Activated naive CD8-positive, alpha-beta T cell treated with anti-CD3 and anti-CD28 coated beads, Interleukin-2, amount 10 ng/mL, durations not matched to agents 7 days and 5 days (primary cell): Measurements from ENCODE around the gene SH3GL3. TPM values are rescaled to one million over a fixed set of nuclear protein-coding genes. Genes with fewer than 3 reads are reported as not detected.

Experiments
- ATAC-seq: fragments of 150-1000 bp; cut with Tn5 transposase; one replicate; pipeline ENCODE4 v1.10.0; 2021; ENCODE audit warnings: low read depth, moderate library complexity
- POLR2A ChIA-PET: fragments of 350-600 bp; sonication (Branson Sonifier 250); formaldehyde crosslinking; loops from one replicate; lab custom pipeline; 2021; ENCODE audit warnings: antibody characterized with exemption; lab: Charles Lee
- DNase-seq: peaks from one replicate; pipeline ENCODE4 v3.0.0; 2021
- H3K27ac Mint-ChIP-seq: one replicate; pipeline ENCODE4 v1.8.0; 2022; ENCODE audit warnings: mild to moderate bottlenecking, mixed read lengths
- H3K27me3 Mint-ChIP-seq: one replicate; pipeline ENCODE4 v1.8.0; 2022; ENCODE audit warnings: mild to moderate bottlenecking, moderate library complexity, mixed read lengths
- H3K36me3 Mint-ChIP-seq: one replicate; pipeline ENCODE4 v1.8.0; 2021; ENCODE audit warnings: mild to moderate bottlenecking, mixed read lengths
- H3K4me1 Mint-ChIP-seq: one replicate; pipeline ENCODE4 v1.8.0; 2021; ENCODE audit warnings: mixed read lengths
- H3K4me3 Mint-ChIP-seq: one replicate; pipeline ENCODE4 v1.8.0; 2022; ENCODE audit warnings: mild to moderate bottlenecking, moderate library complexity, mixed read lengths
- H3K9me3 Mint-ChIP-seq: one replicate; pipeline ENCODE4 v1.8.0; 2021; ENCODE audit warnings: mixed read lengths
- total RNA-seq, 2 experiments: library from RNA; stranded (reverse); gene quantifications; one replicate each; pipeline ENCODE4 v1.2.3, GENCODE V29; 2021

Gene SH3GL3
- total RNA-seq, 2 experiments from 2014 or later: not detected

DNA sequence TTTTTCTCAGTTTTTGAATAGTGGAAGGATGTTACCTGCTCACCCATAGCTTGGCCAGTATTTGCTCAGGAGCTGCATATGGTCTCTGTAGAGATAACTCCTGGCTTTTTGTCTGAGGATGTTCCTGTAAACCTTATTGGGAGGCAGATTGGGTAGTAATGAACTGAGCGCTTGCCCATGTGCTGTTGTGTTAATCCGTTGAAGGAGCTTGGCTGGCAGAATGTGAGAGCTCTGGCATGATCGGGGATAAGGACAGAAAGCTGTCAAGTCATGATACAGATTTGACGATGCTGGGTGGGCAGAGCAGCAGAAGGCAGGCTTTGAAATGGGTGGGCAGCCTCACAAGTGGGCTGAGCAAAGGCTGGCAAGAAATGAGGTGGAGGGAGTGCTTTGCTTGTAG is 27.4 kb downstream of the SH3GL3 start:
- Mint-ChIP-seq H3K4me1 (no peaks in the 10 kb centered on the region), H3K36me3 (no peaks in the 10 kb centered on the region), H3K9me3 (no peaks in the 10 kb centered on the region), H3K4me3 (no peak overlapping the region), H3K27me3 (peaks cover 3% of the 10 kb centered on the region), H3K27ac (no peak overlapping the region)
- ATAC-seq (no peak), DNase-seq (no peak)
- POLR2A ChIA-PET: no interaction called here

GRCh38 chr15:83475551-83475950 is 28.4 kb downstream of the SH3GL3 start:
- DNase-seq (no peak), ATAC-seq (no peak)
- POLR2A ChIA-PET: no interaction called here
- Mint-ChIP-seq H3K9me3 (no peaks in the 10 kb centered on the region), H3K27ac (no peak overlapping the region), H3K4me1 (no peaks in the 10 kb centered on the region), H3K4me3 (no peak overlapping the region), H3K27me3 (peaks cover 1% of the 10 kb centered on the region), H3K36me3 (no peaks in the 10 kb centered on the region)

DNA sequence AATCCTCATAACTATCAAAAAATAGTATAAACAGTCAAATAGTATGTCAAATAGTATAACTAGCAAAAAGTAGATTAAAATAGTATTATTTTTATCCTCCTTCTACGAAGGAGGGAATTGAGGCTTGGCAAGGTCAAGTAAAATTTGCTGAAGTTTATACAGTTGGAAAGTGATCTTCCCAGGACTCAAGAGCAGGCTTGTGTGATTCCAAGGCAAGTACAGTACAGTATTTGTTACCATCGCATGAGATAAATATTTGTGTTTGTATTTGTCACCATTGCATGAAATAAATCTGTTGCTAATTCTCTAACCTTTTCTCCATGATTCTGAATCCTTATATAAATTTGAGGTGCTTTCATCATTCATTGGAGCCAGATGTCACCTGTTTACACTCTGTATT is 28.9 kb downstream of the SH3GL3 start:
- POLR2A ChIA-PET: no interaction called here
- DNase-seq (no peak), ATAC-seq (no peak)
- Mint-ChIP-seq H3K27me3 (no peaks in the 10 kb centered on the region), H3K27ac (no peak overlapping the region), H3K36me3 (no peaks in the 10 kb centered on the region), H3K9me3 (no peaks in the 10 kb centered on the region), H3K4me3 (no peak overlapping the region), H3K4me1 (no peaks in the 10 kb centered on the region)

- H3K27ac Mint-ChIP-seq: no peak overlapping the region
Measured at GRCh38 chr15:83476708-83477107, 29.6 kb downstream of the SH3GL3 start.

DNA sequence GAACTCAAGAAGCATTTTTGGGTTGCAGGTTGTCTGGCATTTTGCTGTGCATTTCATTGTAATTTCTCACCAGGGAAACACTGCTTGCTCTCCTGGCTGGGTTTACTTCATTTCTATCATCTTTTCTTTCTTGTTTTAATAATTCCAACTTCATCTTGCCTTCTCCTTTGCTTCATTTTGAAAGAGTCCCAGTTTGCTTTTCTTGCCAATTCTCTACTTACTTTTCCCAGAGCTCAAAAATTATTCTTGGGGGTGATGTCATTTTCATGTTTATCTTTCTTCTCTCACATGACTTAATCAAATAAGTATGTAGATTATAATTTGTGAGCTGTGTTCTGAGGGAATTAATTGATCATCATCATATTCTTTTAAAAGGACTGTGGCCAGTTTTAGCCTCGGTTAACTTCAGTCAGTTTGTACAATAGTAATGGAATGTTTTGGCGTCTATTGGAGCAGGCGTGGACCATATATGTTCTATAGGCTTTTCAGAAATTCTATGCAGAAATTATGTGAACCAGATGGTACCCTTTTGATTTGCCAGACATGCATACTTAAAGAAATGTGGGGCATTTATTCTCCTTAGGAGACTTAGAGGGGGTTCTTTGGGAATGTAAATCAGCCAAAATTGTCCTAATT is 30.1 kb downstream of the SH3GL3 start:
- ATAC-seq (no peak), DNase-seq (no peak)
- H3K27ac Mint-ChIP-seq: no peak overlapping the region
- H3K36me3 Mint-ChIP-seq: no peaks in the 10 kb centered on the region
- POLR2A ChIA-PET: no interaction called here
- no peaks in the 10 kb centered on the region for H3K27me3 Mint-ChIP-seq
- H3K9me3 Mint-ChIP-seq: no peaks in the 10 kb centered on the region
- H3K4me3 Mint-ChIP-seq: no peak overlapping the region
- H3K4me1 Mint-ChIP-seq: no peaks in the 10 kb centered on the region

More at GRCh38 chr15:83476708-83477107, 29.6 kb downstream of the SH3GL3 start:
- no peak for DNase-seq
- POLR2A ChIA-PET: no interaction called here
- H3K4me1 Mint-ChIP-seq: no peaks in the 10 kb centered on the region
- H3K9me3 Mint-ChIP-seq: no peaks in the 10 kb centered on the region
- no peak overlapping the region for H3K4me3 Mint-ChIP-seq
- no peaks in the 10 kb centered on the region for H3K36me3 Mint-ChIP-seq
- no peak for ATAC-seq
- no peaks in the 10 kb centered on the region for H3K27me3 Mint-ChIP-seq

DNA sequence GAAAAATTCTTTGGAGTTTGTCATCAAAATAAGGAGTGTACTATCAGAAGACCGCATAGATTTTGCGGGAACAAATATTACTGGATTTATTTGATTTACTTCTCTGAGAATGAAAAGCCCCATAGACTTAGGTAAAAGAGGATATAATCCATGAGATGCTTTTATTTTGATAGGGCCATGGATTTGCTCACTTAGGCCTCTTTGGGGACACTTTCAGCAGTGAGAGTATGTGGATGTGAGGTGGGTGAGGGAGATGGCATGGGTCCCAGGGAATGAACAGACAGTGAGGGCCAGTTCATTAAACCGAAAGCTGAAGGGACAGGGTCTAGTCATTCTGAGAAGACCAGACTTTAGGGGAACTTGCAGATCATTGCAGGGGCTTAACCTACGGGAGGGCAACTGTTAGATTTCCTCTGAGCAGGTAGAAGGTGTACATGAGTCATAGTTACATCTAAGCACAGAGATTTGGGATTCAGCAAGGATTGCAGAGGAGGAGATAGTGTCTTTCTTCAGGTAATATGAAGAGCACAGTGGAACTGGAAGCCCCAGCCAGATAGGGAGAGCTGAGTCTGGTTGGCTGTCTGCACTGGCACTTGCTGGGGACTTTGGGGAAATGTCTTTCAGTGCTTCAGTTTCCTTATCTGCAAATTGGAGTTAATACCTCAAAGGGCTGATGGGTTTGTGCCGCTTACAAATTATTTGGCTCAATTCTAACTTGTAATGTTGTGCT is 30.8 kb downstream of the SH3GL3 start:
- no peaks in the 10 kb centered on the region for H3K27me3 Mint-ChIP-seq
- no peak for ATAC-seq

GRCh38 chr15:83483612-83484011 is 36.5 kb downstream of the SH3GL3 start:
- POLR2A ChIA-PET: no interaction called here
- Mint-ChIP-seq H3K4me1 (no peaks in the 10 kb centered on the region), H3K4me3 (no peak overlapping the region), H3K27ac (no peak overlapping the region), H3K27me3 (no peaks in the 10 kb centered on the region), H3K9me3 (peaks cover 16% of the 10 kb centered on the region), H3K36me3 (no peaks in the 10 kb centered on the region)
- no peak for DNase-seq
- no peak for ATAC-seq

More for the DNA sequence above, 30.8 kb downstream of the SH3GL3 start:
- H3K4me3 Mint-ChIP-seq: no peak overlapping the region
- no peak for DNase-seq
- POLR2A ChIA-PET: no interaction called here
- H3K9me3 Mint-ChIP-seq: peaks cover 1% of the 10 kb centered on the region
- no peaks in the 10 kb centered on the region for H3K36me3 Mint-ChIP-seq
- no peak overlapping the region for H3K27ac Mint-ChIP-seq
- no peaks in the 10 kb centered on the region for H3K4me1 Mint-ChIP-seq

DNA sequence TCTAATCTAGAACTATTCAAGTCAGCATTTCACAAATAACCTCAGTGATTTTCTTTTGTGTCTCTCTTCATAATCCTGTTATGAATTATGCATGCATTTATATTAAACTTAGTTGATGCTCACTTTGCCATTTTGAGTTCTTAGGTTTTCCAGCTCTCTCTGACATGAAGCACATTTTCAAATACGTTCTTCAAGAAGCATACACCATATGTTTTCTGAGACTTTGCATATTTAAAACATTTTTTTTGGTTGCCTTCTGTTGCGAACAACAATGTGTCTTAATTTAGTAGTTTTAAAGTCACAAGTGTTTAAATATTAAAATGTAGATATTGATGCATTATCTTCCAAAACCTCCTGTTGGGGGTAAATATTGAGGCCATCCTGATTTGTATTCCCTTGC is 37.5 kb downstream of the SH3GL3 start:
- Mint-ChIP-seq H3K36me3 (no peaks in the 10 kb centered on the region), H3K27ac (no peak overlapping the region), H3K4me1 (no peaks in the 10 kb centered on the region), H3K4me3 (no peak overlapping the region), H3K9me3 (peaks cover 16% of the 10 kb centered on the region), H3K27me3 (no peaks in the 10 kb centered on the region)
- no peak for ATAC-seq
- DNase-seq: no peak
- POLR2A ChIA-PET: no interaction called here

GRCh38 chr15:83486363-83486762 is 39.2 kb downstream of the SH3GL3 start:
- no peak overlapping the region for H3K27ac Mint-ChIP-seq
- POLR2A ChIA-PET: no interaction called here

DNA sequence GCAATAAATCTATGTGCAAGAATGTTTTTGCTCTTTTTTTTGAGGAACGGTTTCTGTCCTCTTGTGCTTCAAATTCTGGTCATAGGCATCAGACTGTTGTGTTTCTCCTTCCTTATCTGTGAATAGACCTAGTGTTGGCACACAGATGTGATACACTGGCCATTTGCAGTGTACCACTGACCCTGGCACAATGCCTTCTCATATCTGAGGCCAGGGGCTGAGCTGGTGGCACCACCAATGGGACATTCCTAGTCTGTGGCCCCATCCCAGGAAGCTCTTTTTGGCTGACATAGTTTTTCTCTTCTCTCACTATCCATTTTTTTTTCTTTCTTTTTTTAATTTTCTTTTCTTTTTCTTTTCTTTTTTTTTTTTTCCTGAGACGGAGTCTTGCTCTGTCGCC is 40.4 kb downstream of the SH3GL3 start:
- H3K9me3 Mint-ChIP-seq: peaks cover 16% of the 10 kb centered on the region
- H3K27ac Mint-ChIP-seq: no peak overlapping the region
- POLR2A ChIA-PET: no interaction called here
- no peak for DNase-seq
- H3K4me3 Mint-ChIP-seq: no peak overlapping the region
- no peaks in the 10 kb centered on the region for H3K4me1 Mint-ChIP-seq
- no peak for ATAC-seq
- no peaks in the 10 kb centered on the region for H3K36me3 Mint-ChIP-seq
- H3K27me3 Mint-ChIP-seq: no peaks in the 10 kb centered on the region

More at GRCh38 chr15:83486363-83486762, 39.2 kb downstream of the SH3GL3 start:
- Mint-ChIP-seq H3K27me3 (no peaks in the 10 kb centered on the region), H3K4me3 (no peak overlapping the region), H3K4me1 (no peaks in the 10 kb centered on the region), H3K36me3 (no peaks in the 10 kb centered on the region), H3K9me3 (peaks cover 16% of the 10 kb centered on the region)
- ATAC-seq (no peak), DNase-seq (no peak)

DNA sequence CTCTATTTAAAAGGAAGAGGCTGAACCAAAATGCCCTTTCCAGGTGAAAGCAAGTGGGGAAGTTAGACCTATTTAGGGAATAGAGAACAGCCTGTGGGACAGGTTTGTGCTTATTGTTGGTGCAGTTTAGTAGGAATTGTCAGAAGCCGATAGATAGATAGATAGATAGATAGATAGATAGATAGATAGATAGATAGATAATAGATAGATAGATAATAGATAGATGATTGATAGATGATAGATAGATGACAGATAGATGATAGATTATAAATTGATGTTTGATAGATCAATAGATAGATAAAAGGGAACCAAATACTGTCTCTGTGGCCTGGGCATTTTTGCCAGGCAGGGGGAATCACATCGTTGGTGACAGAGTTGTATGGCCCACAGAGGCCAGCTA is 42.5 kb downstream of the SH3GL3 start:
- DNase-seq: no peak
- H3K36me3 Mint-ChIP-seq: no peaks in the 10 kb centered on the region
- POLR2A ChIA-PET: no interaction called here
- no peak overlapping the region for H3K27ac Mint-ChIP-seq
- H3K4me1 Mint-ChIP-seq: no peaks in the 10 kb centered on the region
- ATAC-seq: no peak
- H3K4me3 Mint-ChIP-seq: no peak overlapping the region
- no peaks in the 10 kb centered on the region for H3K27me3 Mint-ChIP-seq
- H3K9me3 Mint-ChIP-seq: peaks cover 7% of the 10 kb centered on the region

DNA sequence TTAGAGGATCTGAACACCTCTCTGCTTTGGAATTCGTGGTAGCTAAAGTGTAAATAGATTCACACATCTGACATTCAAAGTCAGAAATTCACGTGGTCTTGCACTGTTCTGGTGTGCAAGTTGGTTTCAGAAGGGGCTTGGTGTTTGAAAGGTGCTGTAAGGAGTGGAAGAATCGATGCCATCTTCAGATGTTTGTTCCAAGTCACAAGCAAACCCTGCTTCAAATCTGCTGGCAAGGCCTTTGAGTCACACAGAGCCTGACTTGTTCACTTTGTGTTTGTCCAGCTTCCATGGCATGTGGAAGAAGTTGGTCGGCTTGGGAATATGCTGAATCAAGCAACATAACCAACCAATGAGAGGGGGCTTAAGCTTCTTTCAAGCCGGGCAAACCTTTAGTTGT is 44.3 kb downstream of the SH3GL3 start:
- Mint-ChIP-seq H3K27me3 (no peaks in the 10 kb centered on the region), H3K4me1 (peaks cover 1% of the 10 kb centered on the region), H3K27ac (no peak overlapping the region), H3K36me3 (no peaks in the 10 kb centered on the region), H3K9me3 (peaks cover 6% of the 10 kb centered on the region), H3K4me3 (no peak overlapping the region)
- DNase-seq: no peak
- no peak for ATAC-seq
- POLR2A ChIA-PET: no interaction called here

GRCh38 chr15:83496766-83497165 is 49.6 kb downstream of the SH3GL3 start:
- peaks cover 1% of the 10 kb centered on the region for H3K4me1 Mint-ChIP-seq
- ATAC-seq: no peak
- POLR2A ChIA-PET: no interaction called here
- no peaks in the 10 kb centered on the region for H3K27me3 Mint-ChIP-seq
- no peak overlapping the region for H3K27ac Mint-ChIP-seq
- H3K4me3 Mint-ChIP-seq: no peak overlapping the region
- no peak for DNase-seq
- H3K9me3 Mint-ChIP-seq: peaks cover 1% of the 10 kb centered on the region
- H3K36me3 Mint-ChIP-seq: no peaks in the 10 kb centered on the region

DNA sequence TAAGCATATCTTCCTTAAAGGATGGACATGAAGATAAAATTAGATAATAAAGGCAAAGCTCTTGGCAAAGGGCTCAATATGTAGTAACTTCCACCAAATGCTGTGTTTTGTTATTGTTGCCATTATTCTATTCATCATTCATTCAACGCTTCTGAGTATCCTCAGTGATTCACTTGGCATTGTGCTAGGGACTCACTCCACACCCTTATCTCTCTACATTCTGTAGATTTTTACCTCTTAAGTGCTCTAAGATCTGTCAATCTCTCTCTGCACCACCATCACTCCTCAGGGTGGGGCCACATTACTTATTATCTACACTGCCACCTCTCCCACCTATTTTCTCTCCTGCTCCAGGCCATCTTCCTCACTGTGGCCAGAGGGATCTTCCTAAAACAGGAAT is 51.2 kb downstream of the SH3GL3 start:
- peaks cover 1% of the 10 kb centered on the region for H3K4me1 Mint-ChIP-seq
- H3K36me3 Mint-ChIP-seq: no peaks in the 10 kb centered on the region
- ATAC-seq: no peak
- no peak overlapping the region for H3K4me3 Mint-ChIP-seq
- H3K27ac Mint-ChIP-seq: no peak overlapping the region
- POLR2A ChIA-PET: no interaction called here
- no peak for DNase-seq
- H3K27me3 Mint-ChIP-seq: no peaks in the 10 kb centered on the region
- peaks cover 1% of the 10 kb centered on the region for H3K9me3 Mint-ChIP-seq
